ENCODE measurements around the gene ESPNL.
"Not testable (repeated sequence)": the region's sequence is repeated elsewhere in the genome, so short reads cannot be mapped to it uniquely, and the experiment has no call there.

ESPNL gene

GRCh38 chr2:238171072-238171431 is 70.9 kb downstream of the ESPNL start:
- DNase-seq (ENCODE audit: low read depth): not testable (repeated sequence)

DNA sequence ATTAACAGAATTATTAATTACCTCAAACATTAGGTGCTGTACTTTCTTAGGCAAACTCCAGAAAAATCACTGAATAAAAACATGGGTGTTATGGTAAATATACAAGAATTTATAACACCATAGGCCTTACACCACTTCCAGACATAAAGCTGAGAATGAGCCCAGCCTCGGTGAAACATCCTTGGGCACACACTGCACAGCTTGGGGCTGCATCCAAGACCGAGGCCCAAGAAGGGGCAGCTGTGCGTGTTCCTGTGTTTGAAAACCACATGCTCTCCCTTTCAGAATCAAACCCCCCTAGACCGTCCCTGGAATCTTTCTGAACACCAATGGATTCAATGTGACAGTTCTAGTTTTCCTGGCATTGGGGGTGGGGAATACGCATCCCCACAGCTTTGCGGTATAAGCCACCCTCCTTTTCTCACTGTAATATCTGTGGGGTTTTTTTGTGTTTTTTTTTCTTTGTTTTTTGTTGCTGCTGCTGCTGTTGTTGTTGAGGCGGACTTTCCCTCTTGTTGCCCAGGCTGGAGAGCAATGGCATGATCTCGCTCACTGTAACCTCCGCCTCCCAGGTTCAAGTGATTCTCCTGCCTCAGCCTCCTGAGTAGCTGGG is 71.5 kb downstream of the ESPNL start:
- DNase-seq (ENCODE audit: low read depth): no peak

- DNase-seq (ENCODE audit: low read depth): no peak
These were observed 72.3 kb downstream of the ESPNL start for GRCh38 chr2:238172439-238172838.

GRCh38 chr2:238173692-238174091 is 73.6 kb downstream of the ESPNL start:
- DNase-seq (ENCODE audit: low read depth): no peak

DNA sequence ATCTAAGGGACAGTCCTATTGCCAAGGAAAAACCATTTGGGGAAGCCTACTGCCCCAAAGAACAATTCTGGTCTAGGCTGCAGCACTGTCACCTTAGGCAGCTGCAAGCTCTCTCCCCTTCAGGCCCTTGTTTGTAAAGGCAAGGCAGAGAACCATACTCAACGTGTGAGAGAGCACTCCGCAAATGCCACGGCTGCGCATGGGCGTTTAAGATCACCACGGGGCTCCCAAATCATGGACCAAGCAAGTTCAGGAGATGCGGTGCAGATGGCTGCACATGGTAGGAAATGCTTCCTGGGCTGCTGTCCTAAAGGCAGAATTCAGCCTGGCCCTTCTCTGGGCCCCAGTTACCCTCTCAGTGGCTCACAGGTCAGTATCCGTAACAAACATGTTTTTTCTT is 74.2 kb downstream of the ESPNL start:
- no peak for DNase-seq (ENCODE audit: low read depth)

- no peak for DNase-seq (ENCODE audit: low read depth)
These were observed 74.6 kb downstream of the ESPNL start for GRCh38 chr2:238174701-238175100.

DNA sequence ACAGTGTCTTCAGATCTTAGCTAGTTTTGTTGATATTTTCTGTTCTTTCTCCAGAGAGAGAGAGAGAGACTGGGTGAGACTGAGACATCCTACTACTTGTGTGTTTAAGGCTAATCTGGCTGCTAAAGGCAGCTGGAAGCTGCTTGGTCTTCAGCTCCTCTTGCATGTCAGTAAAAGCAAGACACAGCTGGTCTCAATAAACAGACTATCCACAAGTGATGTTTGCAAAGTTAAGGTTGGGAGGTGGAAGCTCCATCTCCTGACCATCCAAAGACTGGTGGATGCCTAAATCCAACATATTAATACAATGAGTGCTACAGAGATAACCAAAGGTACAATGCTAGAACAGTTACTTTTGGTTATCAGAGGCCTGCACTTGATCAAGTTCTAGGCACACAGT is 76.5 kb downstream of the ESPNL start:
- peak; percentile 57 for DNase-seq (ENCODE audit: low read depth)

DNA sequence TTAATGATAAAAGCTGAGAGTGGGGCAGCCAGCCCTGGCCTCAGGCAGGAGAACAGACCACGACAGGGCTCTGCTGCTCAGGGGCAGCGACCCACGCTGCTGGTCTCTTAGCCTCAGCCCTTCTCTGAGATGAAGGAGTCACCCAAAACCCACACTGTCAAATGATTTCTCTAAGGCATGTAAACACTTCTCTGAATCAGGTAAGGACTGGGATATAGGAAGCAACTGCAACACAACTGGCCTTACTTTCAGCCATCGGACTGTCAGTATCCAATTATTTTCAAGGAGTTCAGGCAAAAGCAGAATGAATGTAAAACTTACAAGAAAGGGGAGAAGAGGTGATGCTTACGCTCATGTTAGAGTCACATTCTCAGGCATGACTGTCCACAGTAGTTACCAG is 80.4 kb downstream of the ESPNL start:
- no peak for DNase-seq (ENCODE audit: low read depth)

DNA sequence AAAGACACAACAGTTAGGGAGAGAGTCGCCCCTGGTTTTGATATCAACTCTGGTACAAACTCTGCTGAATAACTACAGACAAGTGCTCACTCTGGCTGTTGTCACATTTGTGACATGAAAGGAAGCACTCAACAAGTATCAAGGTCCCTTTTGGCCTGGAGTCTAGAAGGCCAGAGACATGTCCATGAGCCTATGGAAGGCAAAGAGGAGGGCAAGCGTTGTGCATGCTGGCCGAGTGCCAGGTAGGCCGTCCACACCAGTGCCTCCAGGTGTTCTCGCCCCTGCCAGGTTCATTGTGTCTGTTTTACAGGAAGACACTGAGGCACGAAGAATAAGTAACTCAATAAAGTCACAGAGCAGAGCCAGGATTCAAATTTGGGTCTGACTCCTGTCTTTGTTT is 82.2 kb downstream of the ESPNL start:
- no peak for DNase-seq (ENCODE audit: low read depth)
